ENCODE measurements around the gene ETV5.

DNA sequence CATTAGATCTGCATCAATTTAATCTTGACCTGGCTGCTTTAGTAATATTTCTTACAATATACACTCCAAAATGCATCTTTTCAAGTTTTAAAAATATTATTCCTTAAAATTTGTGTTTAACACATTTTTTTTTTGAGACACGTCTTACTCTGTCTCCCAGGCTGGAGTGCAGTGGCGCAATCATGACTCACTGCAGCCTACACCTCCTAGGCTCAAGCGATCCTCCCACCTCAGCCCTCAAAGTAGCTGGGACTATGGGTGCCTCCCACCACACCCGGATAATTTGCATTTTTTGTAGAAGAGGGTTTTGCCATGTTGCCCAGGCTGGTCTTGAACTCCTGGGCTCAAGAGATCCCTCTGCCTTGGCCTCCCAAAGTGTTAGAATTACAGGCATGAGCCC, 73.6 kb downstream of the ETV5 start:
- TF ChIP-seq ZNF10 (tag by site-specific recombination; IDR thresholded peaks at IDR 0.05): no peak
- TF ChIP-seq, protein P1, sequence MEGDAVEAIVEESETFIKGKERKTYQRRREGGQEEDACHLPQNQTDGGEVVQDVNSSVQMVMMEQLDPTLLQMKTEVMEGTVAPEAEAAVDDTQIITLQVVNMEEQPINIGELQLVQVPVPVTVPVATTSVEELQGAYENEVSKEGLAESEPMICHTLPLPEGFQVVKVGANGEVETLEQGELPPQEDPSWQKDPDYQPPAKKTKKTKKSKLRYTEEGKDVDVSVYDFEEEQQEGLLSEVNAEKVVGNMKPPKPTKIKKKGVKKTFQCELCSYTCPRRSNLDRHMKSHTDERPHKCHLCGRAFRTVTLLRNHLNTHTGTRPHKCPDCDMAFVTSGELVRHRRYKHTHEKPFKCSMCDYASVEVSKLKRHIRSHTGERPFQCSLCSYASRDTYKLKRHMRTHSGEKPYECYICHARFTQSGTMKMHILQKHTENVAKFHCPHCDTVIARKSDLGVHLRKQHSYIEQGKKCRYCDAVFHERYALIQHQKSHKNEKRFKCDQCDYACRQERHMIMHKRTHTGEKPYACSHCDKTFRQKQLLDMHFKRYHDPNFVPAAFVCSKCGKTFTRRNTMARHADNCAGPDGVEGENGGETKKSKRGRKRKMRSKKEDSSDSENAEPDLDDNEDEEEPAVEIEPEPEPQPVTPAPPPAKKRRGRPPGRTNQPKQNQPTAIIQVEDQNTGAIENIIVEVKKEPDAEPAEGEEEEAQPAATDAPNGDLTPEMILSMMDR (tag by site-specific recombination; IDR thresholded peaks at IDR 0.05): no peak
- no peak for TF ChIP-seq ZNF146 (tag by site-specific recombination; IDR thresholded peaks at IDR 0.05)
- no peak for TF ChIP-seq REPIN1 (tag by site-specific recombination; IDR thresholded peaks at IDR 0.05; ENCODE audit: low read depth)
